HG02870 (cell line): ENCODE data around the gene TEKT2.

Experiments
- ATAC-seq: cut with Tn5 transposase; IDR thresholded peaks from one replicate; pipeline ENCODE4 v1.9.1; 2021; ENCODE audit warnings: mild to moderate bottlenecking, moderate library complexity; ENCODE audit not compliant: unreplicated experiment

The TEKT2 gene

GRCh38 chr1:36126797-36127500, 43.1 kb downstream of the TEKT2 start:
- no peak for ATAC-seq

GRCh38 chr1:36128126-36128904, 44.4 kb downstream of the TEKT2 start:
- ATAC-seq: no peak

DNA sequence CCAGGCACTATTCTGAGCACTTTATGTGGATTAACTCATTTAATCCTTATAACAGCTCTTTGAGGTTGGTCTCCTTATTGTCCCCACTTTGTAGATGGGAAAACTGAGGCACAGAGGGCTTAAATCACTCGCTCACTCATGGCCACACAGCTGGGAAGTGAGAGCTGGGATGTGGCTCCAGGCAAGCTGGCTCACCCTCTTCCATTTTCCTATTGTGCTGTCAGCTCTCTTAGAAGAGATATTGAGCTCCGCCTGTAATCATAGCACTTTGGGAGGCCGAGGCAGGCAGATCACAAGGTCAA, 45.0 kb downstream of the TEKT2 start:
- ATAC-seq: no peak

DNA sequence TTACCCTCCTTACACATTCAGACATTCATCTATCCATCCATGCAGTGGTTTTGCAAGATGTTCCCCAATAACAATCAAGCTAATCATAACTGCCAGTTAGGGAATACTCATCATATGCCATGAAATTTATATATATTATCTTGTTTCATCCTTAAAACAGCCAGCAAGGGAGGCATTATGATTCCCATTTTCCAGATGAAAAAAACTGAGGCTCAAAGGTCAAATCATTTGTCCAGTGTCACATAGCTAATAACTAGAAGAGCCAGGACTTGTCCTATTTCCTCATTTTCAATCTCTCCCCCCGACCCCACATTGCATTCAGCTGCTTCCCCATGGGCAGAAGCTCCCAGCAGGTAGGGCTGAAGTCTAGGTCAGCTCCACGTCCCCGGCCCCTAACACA, 48.1 kb downstream of the TEKT2 start:
- no peak for ATAC-seq

GRCh38 chr1:36133484-36133883, 49.6 kb downstream of the TEKT2 start:
- no peak for ATAC-seq

DNA sequence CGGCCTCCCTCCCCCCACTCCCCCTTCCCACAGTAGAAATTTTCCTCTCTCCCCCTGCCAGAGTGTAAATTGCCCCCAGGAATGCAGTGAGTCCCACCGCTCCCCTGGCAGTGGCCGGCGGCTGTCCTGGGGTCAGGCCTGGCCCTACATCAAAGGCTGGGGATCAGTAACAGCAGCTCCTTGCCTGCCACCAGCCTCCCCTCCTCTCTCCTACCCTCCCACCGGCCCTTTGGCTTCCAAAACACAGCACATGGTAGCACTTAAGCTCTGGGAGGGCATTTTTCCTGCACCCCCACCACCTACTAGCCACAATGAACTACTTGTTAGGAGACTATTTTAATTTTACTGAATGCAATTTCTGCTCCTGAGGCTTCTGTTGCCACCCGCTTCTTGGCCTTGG, 50.1 kb downstream of the TEKT2 start:
- ATAC-seq: no peak

DNA sequence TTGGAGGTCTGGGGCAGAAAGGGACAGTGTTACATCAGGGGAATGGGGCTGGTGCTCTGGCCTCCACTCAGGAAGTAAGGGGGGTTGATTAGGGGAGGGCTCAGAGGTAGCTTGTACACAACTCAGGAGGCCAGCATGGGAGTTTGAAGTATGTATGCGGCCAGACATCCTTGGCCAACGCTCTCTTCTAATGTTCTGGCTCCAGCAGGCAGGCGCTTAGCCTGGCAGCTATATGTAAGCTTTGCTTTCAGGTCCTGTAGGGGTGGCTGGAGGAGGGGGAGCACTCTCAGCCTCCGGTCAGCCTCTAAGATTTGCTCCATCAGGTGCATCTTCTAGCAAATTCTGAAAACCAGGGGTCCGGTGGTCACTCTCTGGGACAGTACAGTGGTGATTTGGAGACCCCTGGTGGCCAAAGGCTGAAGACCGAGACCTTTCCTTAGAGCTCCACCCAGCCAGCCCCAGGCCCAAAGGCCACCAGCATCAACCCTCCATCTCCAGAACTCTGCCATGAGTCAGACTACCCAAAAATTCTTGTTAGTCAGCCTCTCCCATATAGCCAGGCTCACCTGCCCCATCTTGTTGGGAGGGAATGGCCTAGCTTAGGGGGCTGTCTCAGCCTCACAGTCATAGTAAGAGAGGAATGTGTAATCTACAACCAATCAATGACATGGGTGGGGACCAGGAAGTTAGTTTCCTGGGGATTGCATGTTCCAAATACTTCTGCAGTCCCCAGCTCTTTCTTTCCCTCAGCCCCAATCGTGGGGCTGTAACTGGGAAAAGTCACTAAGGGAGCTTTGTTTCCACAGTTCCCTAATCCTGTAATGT, 50.8 kb downstream of the TEKT2 start:
- no peak for ATAC-seq

DNA sequence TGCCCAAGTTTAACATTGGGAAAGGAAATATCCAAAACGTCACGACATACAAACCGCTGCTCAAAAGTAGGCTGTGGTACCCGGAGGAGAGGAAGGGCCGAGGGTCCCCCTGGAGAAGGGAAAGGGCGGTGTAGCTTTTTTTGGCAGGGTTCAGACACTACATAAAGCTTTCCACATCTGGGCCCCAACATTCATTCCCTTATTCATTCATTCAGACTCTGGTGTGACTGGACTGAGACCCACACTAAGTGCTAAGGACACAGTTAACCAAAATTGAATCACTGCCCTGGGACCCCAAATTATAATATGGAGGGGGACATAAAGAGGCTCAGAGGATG, 51.4 kb downstream of the TEKT2 start:
- ATAC-seq: no peak

- no peak for ATAC-seq
These were observed 51.9 kb downstream of the TEKT2 start for GRCh38 chr1:36135796-36136195.

DNA sequence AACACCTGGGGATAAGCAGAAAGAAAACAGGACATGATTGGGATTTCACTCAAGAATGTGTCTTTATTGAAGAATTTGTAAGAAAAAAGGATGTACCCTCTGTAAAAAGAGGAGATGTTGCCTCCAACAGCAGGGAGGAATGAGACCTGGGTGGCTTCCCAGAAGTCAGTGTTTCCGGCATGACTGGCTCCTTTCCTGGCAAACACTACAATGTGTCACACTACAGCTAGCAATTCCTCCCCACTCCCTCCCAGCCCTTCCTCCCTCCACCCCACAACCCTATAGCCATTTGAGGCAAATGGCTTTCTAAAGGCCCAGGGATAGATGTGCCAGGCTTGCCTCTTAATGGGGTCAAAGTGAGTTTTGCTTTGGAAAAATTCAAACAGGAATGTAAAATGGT, 52.6 kb downstream of the TEKT2 start:
- ATAC-seq: no peak

GRCh38 chr1:36137226-36137625, 53.3 kb downstream of the TEKT2 start:
- no peak for ATAC-seq

GRCh38 chr1:36137776-36138175, 53.9 kb downstream of the TEKT2 start:
- no peak for ATAC-seq
